HUES48 (cell line): ENCODE results near the gene EPAS1.
A peak's percentile ranks its signal among the peaks of the same experiment; 100 is the strongest.

ENCODE experiments used
- H3K27ac ChIP-seq: one replicate; pipeline ENCODE4 v1.7.0; 2013; ENCODE audit warnings: low read depth, low read length, inconsistent platforms
- H3K27me3 ChIP-seq: 2 replicates; pipeline ENCODE4 v1.6.1; 2013; ENCODE audit warnings: mild to moderate bottlenecking, low read length; ENCODE audit not compliant: control insufficient read depth, insufficient read depth
- H3K36me3 ChIP-seq: 2 replicates; pipeline ENCODE4 v1.6.1; 2013; ENCODE audit warnings: low read length; ENCODE audit not compliant: control insufficient read depth, insufficient read depth
- H3K4me1 ChIP-seq: 2 replicates; pipeline ENCODE4 v1.6.1; 2013; ENCODE audit warnings: mild to moderate bottlenecking, low read length; ENCODE audit not compliant: control insufficient read depth, insufficient read depth
- H3K4me3 ChIP-seq: 2 replicates; pipeline ENCODE4 v1.5.1; 2013; ENCODE audit warnings: mild to moderate bottlenecking, low read depth, low read length
- H3K9ac ChIP-seq: 2 replicates; pipeline ENCODE4 v1.6.1; 2013; ENCODE audit warnings: mild to moderate bottlenecking, low read depth, low read length, moderate library complexity
- H3K9me3 ChIP-seq: 2 replicates; pipeline ENCODE4 v1.6.1; 2013; ENCODE audit warnings: low read length; ENCODE audit not compliant: control insufficient read depth, insufficient read depth

The EPAS1 gene

GRCh38 chr2:46302005-46302695 lies 4.9 kb downstream of the EPAS1 start:
- H3K9ac ChIP-seq = no peak overlapping the region
- H3K27me3 ChIP-seq = peaks cover 64% of the 10 kb centered on the region
- H3K36me3 ChIP-seq = no peaks in the 10 kb centered on the region
- H3K27ac ChIP-seq = no peak overlapping the region
- H3K4me3 ChIP-seq = no peak overlapping the region
- H3K4me1 ChIP-seq = peaks cover 42% of the 10 kb centered on the region
- 0 out of 2 replicates have a peak, but pooled peaks cover 3% of the 10 kb centered on the region for H3K9me3 ChIP-seq

GRCh38 chr2:46303233-46303632 lies 6.0 kb downstream of the EPAS1 start:
- H3K27me3 ChIP-seq = peaks cover 54% of the 10 kb centered on the region
- no peak overlapping the region for H3K4me3 ChIP-seq
- no peaks in the 10 kb centered on the region for H3K36me3 ChIP-seq
- peaks cover 39% of the 10 kb centered on the region for H3K4me1 ChIP-seq
- H3K27ac ChIP-seq = no peak overlapping the region
- 0 out of 2 replicates have a peak, but pooled peaks cover 3% of the 10 kb centered on the region for H3K9me3 ChIP-seq
- H3K9ac ChIP-seq = no peak overlapping the region

GRCh38 chr2:46303822-46304221 lies 6.6 kb downstream of the EPAS1 start:
- H3K27ac ChIP-seq = no peak overlapping the region
- peaks cover 39% of the 10 kb centered on the region for H3K4me1 ChIP-seq
- H3K36me3 ChIP-seq = no peaks in the 10 kb centered on the region
- no peak overlapping the region for H3K9ac ChIP-seq
- H3K9me3 ChIP-seq = 0 out of 2 replicates have a peak, but pooled peaks cover 3% of the 10 kb centered on the region
- no peak overlapping the region for H3K4me3 ChIP-seq
- H3K27me3 ChIP-seq = peaks cover 48% of the 10 kb centered on the region

- Histone ChIP-seq H3K4me3 (0 out of 2 replicates have a peak overlapping the region, but pooled peaks have one; percentile 24), H3K4me1 (peaks cover 32% of the 10 kb centered on the region), H3K9ac (no peak overlapping the region), H3K36me3 (no peaks in the 10 kb centered on the region), H3K27ac (no peak overlapping the region), H3K9me3 (0 out of 2 replicates have a peak, but pooled peaks cover 3% of the 10 kb centered on the region), H3K27me3 (peaks cover 40% of the 10 kb centered on the region)
Measured at GRCh38 chr2:46304635-46305034, 7.4 kb downstream of the EPAS1 start.

GRCh38 chr2:46305187-46305586 lies 8.0 kb downstream of the EPAS1 start:
- Histone ChIP-seq H3K4me3 (no peak overlapping the region), H3K9ac (no peak overlapping the region), H3K27ac (no peak overlapping the region), H3K27me3 (peaks cover 35% of the 10 kb centered on the region), H3K36me3 (no peaks in the 10 kb centered on the region), H3K9me3 (0 out of 2 replicates have a peak, but pooled peaks cover 3% of the 10 kb centered on the region), H3K4me1 (peaks cover 28% of the 10 kb centered on the region)

DNA sequence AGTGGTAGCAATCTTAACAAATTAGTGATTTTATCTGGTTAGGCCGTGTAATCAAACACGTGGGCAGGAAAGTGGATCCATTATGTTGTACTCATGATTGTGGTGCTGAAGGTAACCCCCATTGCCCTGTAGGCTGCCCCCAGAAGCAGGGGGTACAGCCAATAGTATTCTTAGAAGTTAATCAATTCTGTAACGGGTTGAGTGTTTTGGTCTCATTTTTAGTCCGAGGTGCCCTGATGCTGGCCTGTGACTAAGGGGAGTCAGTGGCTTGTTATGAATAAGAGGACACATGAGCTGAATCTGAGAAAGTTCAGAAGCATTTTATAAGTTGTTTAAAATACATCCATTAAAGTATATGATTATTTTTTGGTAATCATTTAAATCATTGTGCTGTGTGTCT lies 8.6 kb downstream of the EPAS1 start:
- H3K27ac ChIP-seq = no peak overlapping the region
- no peaks in the 10 kb centered on the region for H3K36me3 ChIP-seq
- 0 out of 2 replicates have a peak, but pooled peaks cover 3% of the 10 kb centered on the region for H3K9me3 ChIP-seq
- H3K27me3 ChIP-seq = peaks cover 29% of the 10 kb centered on the region
- H3K4me3 ChIP-seq = no peak overlapping the region
- H3K4me1 ChIP-seq = peaks cover 24% of the 10 kb centered on the region
- H3K9ac ChIP-seq = no peak overlapping the region

DNA sequence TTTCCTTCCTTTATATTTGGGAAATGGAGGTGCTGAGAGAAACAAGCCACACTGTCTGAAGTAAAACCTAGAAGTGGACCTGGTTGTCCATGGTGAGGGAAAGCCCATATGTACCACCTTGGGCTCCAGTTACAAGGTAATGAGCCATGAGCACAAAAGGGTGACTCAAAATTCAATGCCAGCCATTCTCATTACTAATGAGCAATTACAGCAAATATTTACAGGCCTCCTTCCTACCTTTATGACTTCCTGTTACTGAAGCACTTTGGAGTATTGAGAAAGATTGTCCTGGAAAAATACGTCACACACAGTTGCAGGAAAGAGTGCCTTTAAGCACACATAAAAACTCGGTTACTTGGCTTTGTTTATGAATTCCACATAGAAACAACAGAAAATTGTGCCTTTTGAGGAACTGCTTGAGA lies 9.1 kb downstream of the EPAS1 start:
- Histone ChIP-seq H3K4me1 (peaks cover 24% of the 10 kb centered on the region), H3K27ac (no peak overlapping the region), H3K4me3 (no peak overlapping the region), H3K27me3 (peaks cover 23% of the 10 kb centered on the region), H3K9me3 (0 out of 2 replicates have a peak, but pooled peaks cover 3% of the 10 kb centered on the region), H3K36me3 (no peaks in the 10 kb centered on the region), H3K9ac (no peak overlapping the region)

DNA sequence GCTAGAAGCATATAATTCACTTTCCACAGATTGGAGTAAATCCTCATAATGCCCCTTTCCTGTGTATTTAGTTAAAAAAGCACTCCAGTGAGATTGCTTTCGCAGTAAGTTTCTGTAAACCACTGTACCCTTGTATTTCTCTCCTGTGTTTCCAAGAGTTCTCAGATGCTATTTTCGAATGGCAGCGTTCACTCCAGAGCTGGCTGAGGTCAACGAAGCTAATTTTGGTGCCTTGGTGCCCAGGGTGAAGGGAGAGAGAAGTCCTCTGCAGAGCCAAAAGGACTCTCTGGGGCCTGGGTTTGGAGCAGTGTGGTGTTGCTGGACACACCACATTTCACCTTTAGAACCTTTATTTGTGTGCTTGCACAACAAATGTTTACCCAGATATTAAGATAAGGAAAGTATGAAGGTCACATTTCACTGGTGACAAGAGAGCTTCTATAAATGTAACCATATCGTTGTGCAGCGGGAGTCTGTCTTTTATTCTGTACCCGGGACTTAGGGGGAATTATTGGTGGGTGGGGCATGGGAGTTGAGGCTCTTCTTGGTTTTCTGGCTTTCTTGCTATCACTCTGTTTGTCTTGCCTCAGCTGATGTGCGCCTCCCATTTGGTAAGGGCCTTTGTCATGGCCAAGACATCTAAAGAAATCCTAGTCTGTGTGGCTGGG lies 9.9 kb downstream of the EPAS1 start:
- H3K27me3 ChIP-seq = peaks cover 15% of the 10 kb centered on the region
- no peak overlapping the region for H3K4me3 ChIP-seq
- peaks cover 24% of the 10 kb centered on the region for H3K4me1 ChIP-seq
- H3K36me3 ChIP-seq = no peaks in the 10 kb centered on the region
- no peak overlapping the region for H3K27ac ChIP-seq
- H3K9me3 ChIP-seq = 0 out of 2 replicates have a peak, but pooled peaks cover 3% of the 10 kb centered on the region
- no peak overlapping the region for H3K9ac ChIP-seq

- Histone ChIP-seq H3K9ac (no peak overlapping the region), H3K27ac (no peak overlapping the region), H3K4me1 (peaks cover 23% of the 10 kb centered on the region)
Measured at GRCh38 chr2:46308081-46308480, 10.9 kb downstream of the EPAS1 start.

DNA sequence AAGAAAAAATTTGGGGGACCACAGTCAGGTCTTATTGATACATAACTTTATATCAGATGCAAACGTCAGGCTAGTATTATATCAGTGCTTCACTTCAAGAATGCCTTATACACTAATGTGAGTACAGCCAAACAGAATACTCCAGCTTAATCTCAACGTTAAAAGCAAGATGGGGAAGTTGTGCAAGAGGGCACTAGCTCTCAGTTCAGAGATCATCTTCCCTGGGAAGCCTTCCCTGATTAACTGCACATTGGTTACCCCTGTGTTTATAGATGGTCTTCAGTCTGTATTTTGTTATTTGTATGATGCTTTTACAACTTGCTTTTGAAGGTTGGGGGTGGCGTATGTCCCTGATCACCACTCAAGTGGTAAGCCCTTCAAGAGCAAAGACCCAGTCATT lies 11.4 kb downstream of the EPAS1 start:
- H3K9ac ChIP-seq = no peak overlapping the region
- H3K9me3 ChIP-seq = 0 out of 2 replicates have a peak, but pooled peaks cover 3% of the 10 kb centered on the region
- no peaks in the 10 kb centered on the region for H3K36me3 ChIP-seq
- H3K4me1 ChIP-seq = peaks cover 20% of the 10 kb centered on the region
- no peak overlapping the region for H3K4me3 ChIP-seq
- H3K27ac ChIP-seq = no peak overlapping the region
- H3K27me3 ChIP-seq = peaks cover 3% of the 10 kb centered on the region

More at GRCh38 chr2:46308081-46308480, 10.9 kb downstream of the EPAS1 start:
- Histone ChIP-seq H3K9me3 (0 out of 2 replicates have a peak, but pooled peaks cover 3% of the 10 kb centered on the region), H3K36me3 (no peaks in the 10 kb centered on the region), H3K27me3 (peaks cover 8% of the 10 kb centered on the region), H3K4me3 (no peak overlapping the region)
